DMS153 treated with DMSO at 0.1 percent for 48 hours (cell line): ENCODE data around the gene DNAJB13.

ENCODE experiments used
- DNase-seq: peaks from one replicate; lab custom pipeline; 2025; ENCODE audit not compliant: unreplicated experiment; lab: John Stamatoyannopoulos, UW

Gene DNAJB13

GRCh38 chr11:73949912-73950311, 914 bp upstream of the DNAJB13 start:
- no peak for DNase-seq

DNA sequence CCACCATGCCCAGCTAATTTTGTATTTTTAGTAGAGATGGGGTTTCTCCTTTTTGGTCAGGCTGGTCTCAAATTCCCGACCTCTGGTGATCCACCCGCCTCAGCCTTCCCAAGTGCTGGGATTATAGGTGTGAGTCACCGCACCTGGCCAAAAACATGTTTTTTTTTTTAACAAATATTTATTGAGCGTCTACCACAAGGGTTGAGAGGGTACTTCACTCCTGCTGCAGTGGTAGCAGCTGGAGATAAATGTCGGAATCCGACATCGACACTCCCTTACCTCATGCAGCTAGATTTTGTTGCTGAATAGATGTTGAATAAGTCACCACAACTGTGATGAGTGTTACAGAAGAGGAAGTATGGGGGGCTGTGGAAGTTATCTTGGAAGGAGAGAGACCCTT, 971 bp downstream of the DNAJB13 start:
- DNase-seq: no peak

DNA sequence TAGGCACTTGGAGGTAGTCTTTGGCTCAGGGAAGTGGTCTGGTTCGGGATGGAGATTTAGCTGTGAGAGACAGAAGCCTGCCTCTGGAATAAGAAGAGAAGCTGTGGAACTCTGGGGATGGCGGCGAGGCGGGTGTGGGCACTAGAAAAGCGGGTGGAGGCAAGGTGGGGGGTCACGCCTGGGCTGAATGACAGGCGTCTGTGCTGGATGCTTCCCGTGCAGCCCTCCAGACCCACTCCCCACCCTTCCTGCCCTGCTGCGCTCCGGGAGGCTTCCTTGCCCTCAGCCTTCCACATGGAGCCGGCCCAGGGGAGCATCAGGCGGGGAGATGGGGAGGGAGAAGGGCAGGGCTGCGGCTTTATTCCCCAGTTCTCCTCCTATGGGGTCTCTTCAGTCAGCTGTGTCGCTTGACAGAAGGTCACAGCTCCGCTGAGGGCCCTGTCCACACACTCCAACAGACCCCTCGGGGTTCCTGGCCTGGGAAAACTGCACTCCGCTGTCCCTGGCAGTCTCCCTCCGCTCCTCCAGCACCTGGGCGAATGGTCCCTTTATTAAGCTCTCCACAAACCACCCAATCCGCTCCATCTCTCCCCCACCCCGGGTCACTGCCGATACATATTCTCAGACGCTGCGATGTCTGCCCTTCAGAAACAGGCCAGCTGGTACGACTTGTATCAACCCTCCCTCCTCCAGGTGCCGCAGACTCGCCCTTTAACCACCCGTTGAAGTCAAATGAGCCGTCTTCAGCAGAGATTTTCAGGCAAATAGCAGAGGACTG, 6.2 kb downstream of the DNAJB13 start:
- DNase-seq: no peak

GRCh38 chr11:73957654-73958361, 7.0 kb downstream of the DNAJB13 start:
- DNase-seq: no peak

- DNase-seq: no peak
These were observed 7.8 kb downstream of the DNAJB13 start for GRCh38 chr11:73958521-73959141.

- no peak for DNase-seq
These were observed 10.5 kb downstream of the DNAJB13 start for GRCh38 chr11:73961321-73961720.

GRCh38 chr11:73962101-73962705, 11.4 kb downstream of the DNAJB13 start:
- no peak for DNase-seq

DNA sequence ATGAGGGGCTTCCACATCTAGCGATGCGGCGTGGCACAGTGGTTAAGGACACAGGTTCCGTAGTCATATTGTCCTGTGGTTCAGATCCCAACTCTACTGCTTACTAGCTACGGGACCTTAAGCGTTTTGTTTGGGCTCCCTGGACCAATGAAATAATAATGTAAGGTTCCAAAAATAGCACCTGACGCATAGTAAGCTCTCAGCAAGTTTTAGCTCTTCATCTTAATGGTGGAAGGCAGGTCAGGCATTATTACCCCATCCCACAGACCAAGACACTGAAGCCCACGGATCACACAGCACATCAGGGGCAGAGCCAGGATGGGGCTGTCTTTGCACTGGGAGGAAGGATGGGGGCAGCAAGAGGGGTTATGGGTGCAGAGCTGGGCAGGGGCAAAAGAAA, 13.0 kb downstream of the DNAJB13 start:
- DNase-seq: no peak

DNA sequence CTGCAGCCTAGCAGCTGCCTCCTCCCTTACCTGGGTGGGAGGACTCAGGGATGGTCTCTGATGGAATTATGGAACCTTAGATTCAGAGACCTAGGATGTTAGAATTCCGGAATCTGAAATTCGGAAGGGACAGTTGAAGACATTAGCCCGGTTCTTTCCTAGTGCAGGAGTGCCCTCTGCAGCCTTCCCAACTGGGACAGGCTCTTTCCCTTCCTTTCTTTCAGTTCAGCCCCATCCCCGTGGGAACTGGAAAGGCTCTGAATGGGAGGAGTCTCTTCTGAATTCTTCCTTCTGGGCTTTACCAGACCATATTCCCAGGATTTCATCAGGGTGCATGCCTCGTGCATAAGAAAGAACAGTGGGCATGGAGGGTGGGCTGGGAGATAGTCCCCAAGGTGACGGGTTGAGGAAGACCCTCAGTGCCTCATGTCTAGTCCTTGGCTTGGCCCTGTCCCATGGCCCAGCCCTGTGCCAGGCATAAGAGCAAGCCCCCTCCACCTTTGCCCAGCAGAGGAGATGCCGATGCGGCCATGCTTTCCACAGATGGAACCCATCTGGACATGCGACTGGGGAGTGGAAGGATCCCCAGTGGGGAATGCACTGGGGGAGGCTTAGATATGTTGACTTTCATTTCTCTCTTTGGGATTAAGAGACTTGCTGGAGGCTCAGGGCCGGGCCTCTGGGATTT, 14.4 kb downstream of the DNAJB13 start:
- no peak for DNase-seq

- no peak for DNase-seq
These were observed 14.9 kb downstream of the DNAJB13 start for GRCh38 chr11:73965764-73966121.

- DNase-seq: no peak
These were observed 17.6 kb downstream of the DNAJB13 start for GRCh38 chr11:73968356-73968966.

DNA sequence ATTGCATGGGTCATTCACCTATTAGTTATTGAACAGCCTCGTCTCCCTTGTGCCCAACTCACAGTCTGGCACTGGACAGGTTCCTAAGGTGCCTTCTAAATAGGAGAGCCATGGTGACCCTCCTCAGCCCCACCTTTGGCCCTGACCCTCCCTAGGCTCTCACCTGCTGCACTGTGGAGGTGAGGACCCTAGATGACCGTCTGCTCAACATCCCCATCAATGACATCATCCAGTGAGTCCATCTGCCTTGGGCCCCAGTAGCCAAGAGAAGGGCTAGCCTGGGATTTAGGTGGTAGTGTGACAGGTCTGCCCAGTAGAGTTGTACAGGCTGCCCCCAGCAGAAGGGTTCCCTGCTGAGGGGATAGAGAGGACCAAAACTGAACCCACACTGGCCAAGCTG, 18.3 kb downstream of the DNAJB13 start:
- no peak for DNase-seq

DNA sequence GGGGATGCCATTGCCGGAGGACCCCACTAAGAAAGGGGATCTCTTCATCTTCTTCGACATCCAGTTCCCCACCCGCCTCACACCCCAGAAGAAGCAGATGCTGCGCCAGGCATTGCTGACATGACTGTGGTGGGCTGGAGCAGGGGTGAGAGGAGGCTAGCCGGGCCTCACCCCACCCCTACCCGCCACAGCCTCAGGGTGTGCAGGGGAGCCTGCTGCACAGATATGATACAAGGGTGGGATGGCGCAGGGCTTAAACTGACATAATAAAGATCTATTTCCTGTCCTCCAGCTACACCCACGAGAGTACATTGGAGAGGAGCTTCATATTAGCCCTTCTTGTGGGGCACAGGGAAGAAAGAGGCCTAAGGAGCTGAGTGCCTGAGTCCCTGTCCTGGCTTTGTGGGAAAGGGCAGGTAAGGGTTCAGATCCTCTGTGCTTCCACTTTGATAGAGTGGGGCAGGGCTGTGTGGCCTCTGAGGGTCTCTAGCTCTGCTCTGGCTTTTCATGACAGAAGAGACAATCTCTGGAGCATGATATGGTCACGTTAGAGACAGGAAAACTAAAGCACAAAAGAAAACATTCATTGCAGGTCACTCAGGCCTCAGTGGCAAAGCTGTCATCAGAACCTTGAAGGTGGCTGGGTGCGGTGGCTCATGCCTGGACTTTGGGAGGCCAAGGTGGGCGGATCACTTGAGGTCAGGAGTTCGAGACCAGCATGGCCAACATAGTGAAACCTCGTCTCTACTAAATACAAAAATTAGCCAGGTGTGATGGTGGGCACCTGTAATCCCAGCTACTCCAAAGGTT, 19.4 kb downstream of the DNAJB13 start:
- no peak for DNase-seq

GRCh38 chr11:73971175-73971719, 20.4 kb downstream of the DNAJB13 start:
- no peak for DNase-seq

- DNase-seq: no peak
These were observed 21.4 kb downstream of the DNAJB13 start for GRCh38 chr11:73972187-73972586.

DNA sequence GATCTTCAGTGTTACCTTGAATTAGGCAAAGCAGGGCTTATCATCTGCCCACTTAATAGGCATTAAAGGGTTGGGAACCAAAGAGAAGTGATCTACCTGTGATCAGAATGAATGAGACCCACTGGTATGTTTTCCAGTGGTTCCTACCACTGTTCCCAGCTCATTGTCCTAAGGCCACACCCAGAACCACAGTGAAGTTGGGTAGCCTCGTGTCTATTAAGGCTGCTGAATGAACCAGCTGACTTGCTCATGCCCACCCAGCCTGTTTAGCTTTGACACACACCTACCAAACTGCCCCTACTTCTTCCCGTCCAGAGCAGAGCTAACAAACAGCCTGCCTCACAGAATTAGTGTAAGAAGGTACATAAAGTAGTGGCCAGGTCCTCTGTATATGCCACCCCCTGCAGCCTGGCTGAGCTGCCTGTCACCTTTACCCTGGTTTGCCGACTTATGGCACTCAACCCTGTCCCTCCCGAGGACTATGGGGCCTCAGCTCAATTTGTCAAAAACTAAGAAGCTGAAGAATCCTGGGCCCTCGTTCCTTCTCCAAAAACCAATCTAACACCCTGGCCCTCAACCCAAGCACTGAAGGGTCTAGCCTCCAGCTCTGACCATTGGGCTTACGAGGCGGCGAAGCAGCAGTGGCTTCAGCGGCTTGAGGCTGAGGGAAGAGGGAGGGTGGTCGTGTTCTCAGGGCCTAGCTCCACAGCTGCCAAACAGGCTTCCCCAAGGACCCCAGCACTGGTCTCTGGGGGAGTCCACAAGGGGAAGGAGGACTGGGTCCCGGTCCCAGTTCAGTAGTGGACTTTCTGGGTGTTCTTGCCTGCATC, 22.0 kb downstream of the DNAJB13 start:
- no peak for DNase-seq

DNA sequence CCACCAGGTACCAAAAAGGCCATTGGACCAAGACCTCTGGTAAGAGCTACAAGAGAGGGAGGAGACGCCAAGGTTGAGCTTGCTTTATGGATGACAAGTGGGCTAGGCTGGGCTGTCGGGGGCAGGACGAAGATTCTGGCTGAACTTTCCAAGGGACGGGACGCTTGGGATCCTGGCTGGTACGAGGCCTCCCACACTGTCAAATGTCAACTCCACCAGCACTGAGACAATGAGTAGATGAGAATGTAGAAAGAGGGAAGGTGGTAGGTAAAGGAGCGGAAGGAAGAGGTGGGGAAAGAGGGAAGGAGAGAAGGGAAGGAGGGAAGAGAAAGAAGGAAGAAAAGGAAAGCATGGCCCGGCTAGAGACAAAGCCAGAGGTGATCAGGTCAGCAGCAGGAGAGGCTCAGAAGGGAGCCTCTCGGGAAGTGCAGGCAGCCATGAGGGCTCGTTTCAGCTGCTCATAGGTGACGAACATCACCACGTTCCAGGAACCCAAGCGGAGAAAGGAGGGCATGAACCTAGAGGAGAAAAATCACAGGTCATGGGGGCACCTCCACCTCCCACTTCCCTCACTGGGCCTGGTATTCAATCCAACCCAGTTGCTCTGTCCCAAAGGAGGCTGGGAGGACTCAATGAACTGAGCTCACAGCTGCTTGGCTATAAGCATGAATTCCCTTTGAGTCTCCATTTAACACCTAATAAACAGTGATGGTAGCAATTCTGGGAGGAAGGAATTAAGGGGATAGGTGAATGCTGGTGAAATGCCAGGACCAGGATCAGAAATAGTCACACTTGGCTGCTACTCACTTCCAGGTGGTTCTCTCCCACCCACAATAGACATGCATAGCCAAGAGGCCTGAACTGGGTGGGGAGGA, 24.0 kb downstream of the DNAJB13 start:
- DNase-seq: no peak

DNA sequence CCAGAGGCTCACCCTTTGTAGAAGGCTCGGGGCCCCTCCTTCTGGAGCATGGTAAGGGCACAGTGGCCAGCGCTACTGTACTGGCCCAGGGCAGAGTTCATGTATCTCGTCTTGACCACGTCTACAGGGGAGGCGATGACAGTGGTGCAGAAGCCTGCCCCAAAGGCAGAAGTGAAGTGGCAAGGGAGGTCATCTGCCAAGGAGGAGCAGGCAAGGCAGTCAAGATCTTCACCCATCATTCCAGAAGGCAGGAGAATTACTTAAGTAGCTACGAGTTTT, 24.6 kb downstream of the DNAJB13 start:
- no peak for DNase-seq
